Liver (tissue), 3 donors: ENCODE data around the gene SORBS2.

Experiments
- EGR1 ChIP-seq, 2 donors: IDR thresholded peaks; 2 replicates each; pipeline ENCODE4 v1.6.1; 2016 to 2018; ENCODE audit warnings: antibody characterized with exemption in 2 of 2, low read depth in 2 of 2
- FOXA1 ChIP-seq: IDR thresholded peaks from 2 replicates; pipeline ENCODE4 v1.6.1; 2016; ENCODE audit warnings: antibody characterized with exemption
- HNF4G ChIP-seq: IDR thresholded peaks from 2 replicates; pipeline ENCODE4 v1.6.1; 2016; ENCODE audit warnings: antibody characterized with exemption
- NR2F2 ChIP-seq: IDR thresholded peaks from 2 replicates; pipeline ENCODE4 v1.6.1; 2016; ENCODE audit warnings: antibody characterized with exemption
- RAD21 ChIP-seq, 2 donors: IDR thresholded peaks; 2 replicates each; pipeline ENCODE4 v1.6.1; 2016; ENCODE audit warnings: antibody characterized with exemption in 2 of 2, mild to moderate bottlenecking in 2 of 2
- SP1 ChIP-seq: IDR thresholded peaks from 2 replicates; pipeline ENCODE4 v1.6.1; 2018; ENCODE audit warnings: antibody characterized with exemption, mild to moderate bottlenecking
- TAF1 ChIP-seq: conservative IDR thresholded peaks from 2 replicates; pipeline ENCODE4 v1.6.1; 2016; ENCODE audit warnings: antibody characterized with exemption, mild to moderate bottlenecking
- YY1 ChIP-seq: IDR thresholded peaks from 2 replicates; pipeline ENCODE4 v1.6.1; 2016; ENCODE audit warnings: antibody characterized with exemption, mild to moderate bottlenecking
- TF ChIP-seq, protein P1 (sequence below): fragments of 150-350 bp; IDR thresholded peaks from 2 replicates; pipeline ENCODE4 v1.5.1; 2017; ENCODE audit warnings: improper control_type of control experiment, low read depth, low read length; ENCODE audit not compliant: missing input control
- TF ChIP-seq, protein P2 (sequence below): IDR thresholded peaks from 2 replicates; pipeline ENCODE4 v1.6.1; 2016; ENCODE audit warnings: antibody characterized with exemption, mild to moderate bottlenecking
- TF ChIP-seq, protein P3 (sequence below): IDR thresholded peaks from 2 replicates; pipeline ENCODE4 v1.6.1; 2016; ENCODE audit warnings: antibody characterized with exemption
- TF ChIP-seq, protein P4 (sequence below): IDR thresholded peaks from 2 replicates; pipeline ENCODE4 v1.6.1; 2016; ENCODE audit warnings: antibody characterized with exemption
- TF ChIP-seq, protein P5 (sequence below): IDR thresholded peaks from 2 replicates; pipeline ENCODE4 v1.6.1; 2016; ENCODE audit warnings: antibody characterized with exemption
- donor health status: healthy.
- donor health status: healthy.

DNA sequence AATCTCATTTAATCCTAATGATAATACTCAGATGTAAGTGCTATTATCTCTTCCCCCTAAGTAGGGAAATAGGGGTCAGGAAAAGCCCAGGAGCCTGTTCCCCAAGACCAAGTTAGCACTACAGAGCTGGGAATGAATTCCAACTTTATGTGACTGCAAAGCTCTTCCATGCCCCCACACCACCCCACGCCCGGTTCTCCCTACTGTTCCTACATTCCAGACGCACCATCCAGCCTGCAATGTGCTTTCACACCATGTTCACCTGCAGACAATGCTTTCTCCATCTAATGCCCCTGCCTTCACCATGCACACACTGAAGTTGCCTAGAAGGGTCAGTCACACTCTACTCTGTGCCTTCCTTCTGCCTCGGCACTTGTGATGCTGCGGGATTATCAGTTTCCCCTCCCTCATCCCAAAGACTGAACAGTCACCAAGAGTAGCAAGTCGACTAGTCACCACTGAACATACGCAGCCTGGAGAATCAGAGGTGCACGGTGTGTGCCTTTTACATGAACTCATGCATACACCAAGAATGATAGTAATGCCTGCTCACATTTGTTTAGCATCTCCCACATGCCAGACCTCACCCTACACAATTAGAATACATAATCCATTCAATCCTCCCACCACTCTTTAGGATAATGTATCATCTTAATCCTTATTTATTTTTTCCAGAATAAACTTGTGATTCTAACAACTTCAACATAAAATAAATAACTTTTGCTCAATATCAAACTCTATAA is 14.2 kb downstream of the SORBS2 start:
- TF ChIP-seq, protein P1, sequence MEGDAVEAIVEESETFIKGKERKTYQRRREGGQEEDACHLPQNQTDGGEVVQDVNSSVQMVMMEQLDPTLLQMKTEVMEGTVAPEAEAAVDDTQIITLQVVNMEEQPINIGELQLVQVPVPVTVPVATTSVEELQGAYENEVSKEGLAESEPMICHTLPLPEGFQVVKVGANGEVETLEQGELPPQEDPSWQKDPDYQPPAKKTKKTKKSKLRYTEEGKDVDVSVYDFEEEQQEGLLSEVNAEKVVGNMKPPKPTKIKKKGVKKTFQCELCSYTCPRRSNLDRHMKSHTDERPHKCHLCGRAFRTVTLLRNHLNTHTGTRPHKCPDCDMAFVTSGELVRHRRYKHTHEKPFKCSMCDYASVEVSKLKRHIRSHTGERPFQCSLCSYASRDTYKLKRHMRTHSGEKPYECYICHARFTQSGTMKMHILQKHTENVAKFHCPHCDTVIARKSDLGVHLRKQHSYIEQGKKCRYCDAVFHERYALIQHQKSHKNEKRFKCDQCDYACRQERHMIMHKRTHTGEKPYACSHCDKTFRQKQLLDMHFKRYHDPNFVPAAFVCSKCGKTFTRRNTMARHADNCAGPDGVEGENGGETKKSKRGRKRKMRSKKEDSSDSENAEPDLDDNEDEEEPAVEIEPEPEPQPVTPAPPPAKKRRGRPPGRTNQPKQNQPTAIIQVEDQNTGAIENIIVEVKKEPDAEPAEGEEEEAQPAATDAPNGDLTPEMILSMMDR, result no peak
- no peak for TF ChIP-seq SP1
- TF ChIP-seq, protein P2, sequence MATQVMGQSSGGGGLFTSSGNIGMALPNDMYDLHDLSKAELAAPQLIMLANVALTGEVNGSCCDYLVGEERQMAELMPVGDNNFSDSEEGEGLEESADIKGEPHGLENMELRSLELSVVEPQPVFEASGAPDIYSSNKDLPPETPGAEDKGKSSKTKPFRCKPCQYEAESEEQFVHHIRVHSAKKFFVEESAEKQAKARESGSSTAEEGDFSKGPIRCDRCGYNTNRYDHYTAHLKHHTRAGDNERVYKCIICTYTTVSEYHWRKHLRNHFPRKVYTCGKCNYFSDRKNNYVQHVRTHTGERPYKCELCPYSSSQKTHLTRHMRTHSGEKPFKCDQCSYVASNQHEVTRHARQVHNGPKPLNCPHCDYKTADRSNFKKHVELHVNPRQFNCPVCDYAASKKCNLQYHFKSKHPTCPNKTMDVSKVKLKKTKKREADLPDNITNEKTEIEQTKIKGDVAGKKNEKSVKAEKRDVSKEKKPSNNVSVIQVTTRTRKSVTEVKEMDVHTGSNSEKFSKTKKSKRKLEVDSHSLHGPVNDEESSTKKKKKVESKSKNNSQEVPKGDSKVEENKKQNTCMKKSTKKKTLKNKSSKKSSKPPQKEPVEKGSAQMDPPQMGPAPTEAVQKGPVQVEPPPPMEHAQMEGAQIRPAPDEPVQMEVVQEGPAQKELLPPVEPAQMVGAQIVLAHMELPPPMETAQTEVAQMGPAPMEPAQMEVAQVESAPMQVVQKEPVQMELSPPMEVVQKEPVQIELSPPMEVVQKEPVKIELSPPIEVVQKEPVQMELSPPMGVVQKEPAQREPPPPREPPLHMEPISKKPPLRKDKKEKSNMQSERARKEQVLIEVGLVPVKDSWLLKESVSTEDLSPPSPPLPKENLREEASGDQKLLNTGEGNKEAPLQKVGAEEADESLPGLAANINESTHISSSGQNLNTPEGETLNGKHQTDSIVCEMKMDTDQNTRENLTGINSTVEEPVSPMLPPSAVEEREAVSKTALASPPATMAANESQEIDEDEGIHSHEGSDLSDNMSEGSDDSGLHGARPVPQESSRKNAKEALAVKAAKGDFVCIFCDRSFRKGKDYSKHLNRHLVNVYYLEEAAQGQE, result no peak
- TF ChIP-seq, protein P3, sequence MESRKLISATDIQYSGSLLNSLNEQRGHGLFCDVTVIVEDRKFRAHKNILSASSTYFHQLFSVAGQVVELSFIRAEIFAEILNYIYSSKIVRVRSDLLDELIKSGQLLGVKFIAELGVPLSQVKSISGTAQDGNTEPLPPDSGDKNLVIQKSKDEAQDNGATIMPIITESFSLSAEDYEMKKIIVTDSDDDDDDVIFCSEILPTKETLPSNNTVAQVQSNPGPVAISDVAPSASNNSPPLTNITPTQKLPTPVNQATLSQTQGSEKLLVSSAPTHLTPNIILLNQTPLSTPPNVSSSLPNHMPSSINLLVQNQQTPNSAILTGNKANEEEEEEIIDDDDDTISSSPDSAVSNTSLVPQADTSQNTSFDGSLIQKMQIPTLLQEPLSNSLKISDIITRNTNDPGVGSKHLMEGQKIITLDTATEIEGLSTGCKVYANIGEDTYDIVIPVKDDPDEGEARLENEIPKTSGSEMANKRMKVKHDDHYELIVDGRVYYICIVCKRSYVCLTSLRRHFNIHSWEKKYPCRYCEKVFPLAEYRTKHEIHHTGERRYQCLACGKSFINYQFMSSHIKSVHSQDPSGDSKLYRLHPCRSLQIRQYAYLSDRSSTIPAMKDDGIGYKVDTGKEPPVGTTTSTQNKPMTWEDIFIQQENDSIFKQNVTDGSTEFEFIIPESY, result no peak
- TF ChIP-seq YY1, result no peak
- TF ChIP-seq, protein P4, sequence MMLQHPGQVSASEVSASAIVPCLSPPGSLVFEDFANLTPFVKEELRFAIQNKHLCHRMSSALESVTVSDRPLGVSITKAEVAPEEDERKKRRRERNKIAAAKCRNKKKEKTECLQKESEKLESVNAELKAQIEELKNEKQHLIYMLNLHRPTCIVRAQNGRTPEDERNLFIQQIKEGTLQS, result no peak
- no peak for TF ChIP-seq EGR1 (IDR thresholded peaks at IDR 0.05; ENCODE audit: low read depth in 2 of 2)
- no peak for TF ChIP-seq NR2F2
- TF ChIP-seq HNF4G, result no peak
- TF ChIP-seq FOXA1, result no peak
- TF ChIP-seq TAF1, result no peak
- TF ChIP-seq, protein P5, sequence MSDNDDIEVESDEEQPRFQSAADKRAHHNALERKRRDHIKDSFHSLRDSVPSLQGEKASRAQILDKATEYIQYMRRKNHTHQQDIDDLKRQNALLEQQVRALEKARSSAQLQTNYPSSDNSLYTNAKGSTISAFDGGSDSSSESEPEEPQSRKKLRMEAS, result no peak
- no peak for TF ChIP-seq RAD21 (IDR thresholded peaks at IDR 0.05)
